Neural progenitor cell (in vitro differentiated cells): ENCODE results near the gene PCNT. TPM values are rescaled to one million over a fixed set of nuclear protein-coding genes. Genes with fewer than 3 reads are reported as not detected.

Experiments
- DNase-seq: peaks from one replicate; pipeline ENCODE4 v3.0.0-alpha.2; 2016; ENCODE audit warnings: low spot score
- H2AFZ ChIP-seq: fragments of 200-600 bp; sonication (generic); replicated peaks from 2 replicates; pipeline ENCODE4 v1.6.1; 2016; ENCODE audit warnings: antibody characterized with exemption
- H3F3A ChIP-seq: fragments of 200-600 bp; sonication (generic); 2 replicates; pipeline ENCODE4 v1.6.1; 2016; ENCODE audit warnings: antibody characterized with exemption, low read depth
- H3K27ac ChIP-seq: fragments of 200-600 bp; sonication (generic); 2 replicates; pipeline ENCODE4 v1.5.1; 2016; ENCODE audit warnings: mild to moderate bottlenecking
- H3K27me3 ChIP-seq: fragments of 200-600 bp; sonication (generic); 2 replicates; pipeline ENCODE4 v1.6.1; 2016; ENCODE audit warnings: mild to moderate bottlenecking, moderate library complexity
- H3K36me3 ChIP-seq: fragments of 200-600 bp; sonication (generic); 2 replicates; pipeline ENCODE4 v1.5.1; 2016
- H3K4me1 ChIP-seq: fragments of 200-600 bp; sonication (generic); 2 replicates; pipeline ENCODE4 v1.6.1; 2016; ENCODE audit warnings: mixed run types
- H3K4me2 ChIP-seq: fragments of 200-600 bp; sonication (generic); 2 replicates; pipeline ENCODE4 v1.6.1; 2016
- H3K4me3 ChIP-seq: fragments of 200-600 bp; sonication (generic); 2 replicates; pipeline ENCODE4 v1.5.1; 2016
- H3K79me2 ChIP-seq: fragments of 200-600 bp; sonication (generic); 2 replicates; pipeline ENCODE4 v1.6.1; 2016; ENCODE audit warnings: low read depth
- H3K9ac ChIP-seq: fragments of 200-600 bp; sonication (generic); 2 replicates; pipeline ENCODE4 v1.6.1; 2016
- H3K9me3 ChIP-seq: fragments of 200-600 bp; sonication (generic); 2 replicates; pipeline ENCODE4 v1.5.1; 2016; ENCODE audit warnings: low read depth
- H4K20me1 ChIP-seq: fragments of 200-600 bp; sonication (generic); 2 replicates; pipeline ENCODE4 v1.6.1; 2016; ENCODE audit warnings: low read depth
- H3K27ac Mint-ChIP-seq: 3 replicates; pipeline ENCODE4 v1.8.0; 2021; ENCODE audit warnings: mixed read lengths
- H3K27me3 Mint-ChIP-seq: 2 replicates; pipeline ENCODE4 v1.8.0; 2022; ENCODE audit warnings: low read depth, mild to moderate bottlenecking, inconsistent platforms, moderate library complexity, mixed read lengths; ENCODE audit not compliant: insufficient read depth
- H3K36me3 Mint-ChIP-seq: 3 replicates; pipeline ENCODE4 v1.8.0; 2021; ENCODE audit warnings: mixed read lengths
- H3K4me1 Mint-ChIP-seq: 3 replicates; pipeline ENCODE4 v1.8.0; 2021; ENCODE audit warnings: mixed read lengths
- H3K4me3 Mint-ChIP-seq: 3 replicates; pipeline ENCODE4 v1.8.0; 2021; ENCODE audit warnings: mild to moderate bottlenecking, moderate library complexity, mixed read lengths
- H3K9me3 Mint-ChIP-seq: 3 replicates; pipeline ENCODE4 v1.8.0; 2020; ENCODE audit warnings: mixed read lengths
- CTCF ChIP-seq: fragments of 200-600 bp; sonication (generic); IDR thresholded peaks from 2 replicates; pipeline ENCODE4 v1.5.1; 2017; ENCODE audit warnings: antibody characterized with exemption, mild to moderate bottlenecking
- EZH2 ChIP-seq: fragments of 200-600 bp; sonication (generic); IDR thresholded peaks from 2 replicates; pipeline ENCODE4 v1.6.1; 2017; ENCODE audit warnings: antibody characterized with exemption, mild to moderate bottlenecking, moderate library complexity
- EZH2phosphoT487 ChIP-seq: fragments of 200-600 bp; sonication (generic); IDR thresholded peaks from 2 replicates; pipeline ENCODE4 v1.6.1; 2017; ENCODE audit warnings: antibody characterized with exemption
- total RNA-seq: library from RNA; depleted of rRNA; stranded (reverse); fragments of >200 nt; gene quantifications from 2 replicates; pipeline ENCODE4 v1.2.3, GENCODE V29; 2015; ENCODE audit warnings: low replicate concordance

Gene PCNT
- total RNA-seq, 1 donor from 2014 or later: 42.0 TPM

DNA sequence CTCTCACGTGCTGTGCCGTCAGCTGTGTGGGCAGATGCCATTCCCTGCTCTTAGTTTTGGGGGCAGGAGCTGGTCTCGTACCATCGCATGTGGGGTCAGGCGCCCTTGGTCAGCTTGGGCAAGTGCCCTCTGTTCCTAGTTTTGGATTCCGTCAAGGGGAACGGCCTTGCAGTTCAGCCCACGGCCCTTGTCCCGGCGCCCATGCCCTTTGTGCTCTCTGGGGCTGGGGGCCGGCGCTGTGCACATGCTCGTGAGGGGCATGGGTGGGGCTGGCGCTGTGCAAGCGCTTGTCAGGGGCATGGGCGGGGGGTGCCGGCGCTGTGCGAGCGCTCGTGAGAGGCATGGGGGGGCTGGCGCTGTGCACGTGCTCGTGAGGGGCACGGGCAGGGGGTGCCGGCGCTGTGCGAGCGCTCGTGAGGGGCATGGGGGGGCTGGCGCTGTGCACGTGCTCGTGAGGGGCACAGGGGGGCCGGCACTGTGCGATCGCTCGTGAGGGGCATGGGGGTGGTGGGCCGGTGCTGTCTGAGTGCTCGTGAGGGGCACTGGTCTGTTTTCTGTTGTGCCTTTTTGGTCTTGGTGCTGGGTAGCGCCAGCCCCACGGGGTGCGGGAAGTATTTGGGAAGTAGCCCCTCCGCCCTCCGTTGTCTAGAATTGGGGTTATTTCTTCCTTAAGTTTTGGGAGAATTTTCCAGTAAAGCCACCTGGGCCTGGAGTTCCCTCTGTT, 105.2 kb downstream of the PCNT start:
- Histone ChIP-seq H3K4me3 (no peak overlapping the region), H3K27ac (no peak overlapping the region), H3K4me1 (no peaks in the 10 kb centered on the region), H3K9me3 (no peaks in the 10 kb centered on the region), H3K9ac (no peak overlapping the region), H3K79me2 (no peaks in the 10 kb centered on the region), H3K4me2 (no peak overlapping the region), H3K27me3 (no peaks in the 10 kb centered on the region), H2AFZ (no peak overlapping the region), H3F3A (no peaks in the 10 kb centered on the region), H4K20me1 (no peaks in the 10 kb centered on the region), H3K36me3 (no peaks in the 10 kb centered on the region)
- no peak for TF ChIP-seq EZH2
- TF ChIP-seq CTCF: no peak
- TF ChIP-seq EZH2phosphoT487: no peak
- no peak for DNase-seq
- H3K4me1 Mint-ChIP-seq: peaks cover 4% of the 10 kb centered on the region
- no peak overlapping the region for H3K4me3 Mint-ChIP-seq
- peaks cover 18% of the 10 kb centered on the region for H3K36me3 Mint-ChIP-seq
- no peaks in the 10 kb centered on the region for H3K9me3 Mint-ChIP-seq
- H3K27me3 Mint-ChIP-seq: no peaks in the 10 kb centered on the region
- H3K27ac Mint-ChIP-seq: no peak overlapping the region

DNA sequence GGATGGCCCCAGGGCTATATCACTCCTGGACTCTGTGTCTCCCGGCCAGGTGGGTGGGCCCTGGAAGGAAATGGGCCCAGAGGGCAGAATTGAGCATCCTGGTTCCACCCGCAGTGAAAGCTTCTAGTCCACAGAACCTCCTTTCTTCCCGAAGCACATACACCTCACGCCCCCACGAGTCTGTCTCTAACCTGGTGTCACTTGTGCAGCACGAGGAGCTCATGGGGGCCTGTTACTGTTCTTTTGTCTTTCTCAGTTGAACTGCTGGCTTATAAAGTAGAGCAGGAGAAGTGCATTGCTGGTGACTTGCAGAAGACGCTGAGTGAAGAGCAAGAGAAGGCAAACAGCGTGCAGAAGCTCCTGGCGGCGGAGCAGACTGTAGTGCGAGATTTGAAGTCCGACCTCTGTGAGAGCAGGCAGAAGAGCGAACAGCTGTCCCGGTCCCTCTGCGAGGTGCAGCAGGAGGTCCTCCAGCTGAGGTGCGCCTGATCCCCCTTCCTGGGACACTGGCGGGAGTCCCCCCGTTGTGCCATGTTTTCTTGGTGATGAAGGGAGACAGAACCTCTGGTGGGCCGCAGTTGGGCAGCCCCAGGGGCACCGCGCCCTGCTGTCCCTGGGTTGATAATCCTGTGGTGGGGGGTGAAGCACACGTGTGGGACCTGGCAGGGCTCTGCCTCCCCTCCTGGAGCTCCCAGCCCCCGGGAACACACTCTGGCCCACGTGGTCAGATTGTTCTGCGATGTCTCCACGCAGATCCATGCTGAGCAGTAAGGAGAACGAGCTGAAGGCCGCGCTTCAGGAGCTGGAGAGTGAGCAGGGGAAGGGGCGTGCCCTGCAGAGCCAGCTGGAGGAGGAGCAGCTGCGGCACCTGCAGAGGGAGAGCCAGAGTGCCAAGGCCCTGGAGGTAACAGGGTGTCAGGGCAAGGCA, 106.1 kb downstream of the PCNT start:
- H3K4me3 Mint-ChIP-seq: no peak overlapping the region
- peaks cover 23% of the 10 kb centered on the region for H3K36me3 Mint-ChIP-seq
- Histone ChIP-seq H3K27me3 (no peaks in the 10 kb centered on the region), H4K20me1 (no peaks in the 10 kb centered on the region), H3F3A (no peaks in the 10 kb centered on the region), H2AFZ (no peak overlapping the region), H3K79me2 (no peaks in the 10 kb centered on the region), H3K27ac (no peak overlapping the region), H3K36me3 (no peaks in the 10 kb centered on the region), H3K4me3 (no peak overlapping the region), H3K9me3 (no peaks in the 10 kb centered on the region), H3K9ac (no peak overlapping the region), H3K4me1 (no peaks in the 10 kb centered on the region), H3K4me2 (no peak overlapping the region)
- TF ChIP-seq CTCF (no peak), EZH2phosphoT487 (no peak), EZH2 (no peak)
- DNase-seq: no peak
- no peaks in the 10 kb centered on the region for H3K4me1 Mint-ChIP-seq
- H3K27me3 Mint-ChIP-seq: no peaks in the 10 kb centered on the region
- H3K27ac Mint-ChIP-seq: no peak overlapping the region
- H3K9me3 Mint-ChIP-seq: no peaks in the 10 kb centered on the region

- Mint-ChIP-seq H3K4me1 (no peaks in the 10 kb centered on the region), H3K4me3 (no peak overlapping the region), H3K36me3 (peaks cover 25% of the 10 kb centered on the region), H3K27me3 (no peaks in the 10 kb centered on the region), H3K9me3 (no peaks in the 10 kb centered on the region), H3K27ac (peak overlapping the region; percentile 27)
- H3K27ac ChIP-seq: no peak overlapping the region
- no peaks in the 10 kb centered on the region for H3F3A ChIP-seq
- no peaks in the 10 kb centered on the region for H3K27me3 ChIP-seq
- DNase-seq: no peak
- H4K20me1 ChIP-seq: no peaks in the 10 kb centered on the region
- TF ChIP-seq CTCF (no peak), EZH2 (no peak)
- H3K4me1 ChIP-seq: no peaks in the 10 kb centered on the region
- H3K9ac ChIP-seq: no peak overlapping the region
- H3K79me2 ChIP-seq: no peaks in the 10 kb centered on the region
- H3K9me3 ChIP-seq: no peaks in the 10 kb centered on the region
- H3K4me2 ChIP-seq: no peak overlapping the region
- H3K36me3 ChIP-seq: no peaks in the 10 kb centered on the region
- H3K4me3 ChIP-seq: no peak overlapping the region
- no peak overlapping the region for H2AFZ ChIP-seq
These were observed 107.5 kb downstream of the PCNT start for GRCh38 chr21:46431448-46431847.
